IPS-NIHi11 (cell line): ENCODE data around the gene MBNL1.
"Not testable (repeated sequence)": the region's sequence is repeated elsewhere in the genome, so short reads cannot be mapped to it uniquely, and the experiment has no call there.

ENCODE experiments used
- DNase-seq: peaks from one replicate; pipeline ENCODE4 v3.0.0; 2012; ENCODE audit warnings: mixed read lengths, low spot score

The MBNL1 gene

GRCh38 chr3:152350139-152350538 is 81.4 kb downstream of the MBNL1 start:
- DNase-seq, result no peak

- DNase-seq, result no peak
These were observed 82.0 kb downstream of the MBNL1 start for GRCh38 chr3:152350776-152351175.

- DNase-seq, result peak; percentile 26
These were observed 83.8 kb downstream of the MBNL1 start for GRCh38 chr3:152352554-152352953.

GRCh38 chr3:152353578-152353977 is 84.8 kb downstream of the MBNL1 start:
- DNase-seq, result no peak

GRCh38 chr3:152355744-152356665 is 87.3 kb downstream of the MBNL1 start:
- DNase-seq, result no peak

GRCh38 chr3:152356870-152357276 is 88.1 kb downstream of the MBNL1 start:
- DNase-seq, result no peak

- no peak for DNase-seq
These were observed 88.9 kb downstream of the MBNL1 start for GRCh38 chr3:152357587-152357986.

GRCh38 chr3:152359385-152360248 is 90.9 kb downstream of the MBNL1 start:
- DNase-seq, result no peak

GRCh38 chr3:152360302-152360701 is 91.6 kb downstream of the MBNL1 start:
- no peak for DNase-seq

GRCh38 chr3:152360966-152361365 is 92.2 kb downstream of the MBNL1 start:
- no peak for DNase-seq

GRCh38 chr3:152362086-152362485 is 93.4 kb downstream of the MBNL1 start:
- no peak for DNase-seq

- no peak for DNase-seq
These were observed 95.5 kb downstream of the MBNL1 start for GRCh38 chr3:152364237-152364636.

- no peak for DNase-seq
These were observed 96.4 kb downstream of the MBNL1 start for GRCh38 chr3:152365126-152365525.

- DNase-seq, result no peak
These were observed 97.3 kb downstream of the MBNL1 start for GRCh38 chr3:152365766-152366593.

GRCh38 chr3:152367192-152367591 is 98.5 kb downstream of the MBNL1 start:
- not testable (repeated sequence) for DNase-seq

- DNase-seq, result not testable (repeated sequence)
These were observed 103.9 kb downstream of the MBNL1 start for GRCh38 chr3:152372633-152373032.

GRCh38 chr3:152373379-152373778 is 104.7 kb downstream of the MBNL1 start:
- DNase-seq, result no peak

- no peak for DNase-seq
These were observed 105.7 kb downstream of the MBNL1 start for GRCh38 chr3:152374262-152374990.

GRCh38 chr3:152375546-152375945 is 106.8 kb downstream of the MBNL1 start:
- no peak for DNase-seq

GRCh38 chr3:152376351-152377183 is 107.8 kb downstream of the MBNL1 start:
- no peak for DNase-seq
